ENCODE measurements around the gene PAK1.

The PAK1 gene

DNA sequence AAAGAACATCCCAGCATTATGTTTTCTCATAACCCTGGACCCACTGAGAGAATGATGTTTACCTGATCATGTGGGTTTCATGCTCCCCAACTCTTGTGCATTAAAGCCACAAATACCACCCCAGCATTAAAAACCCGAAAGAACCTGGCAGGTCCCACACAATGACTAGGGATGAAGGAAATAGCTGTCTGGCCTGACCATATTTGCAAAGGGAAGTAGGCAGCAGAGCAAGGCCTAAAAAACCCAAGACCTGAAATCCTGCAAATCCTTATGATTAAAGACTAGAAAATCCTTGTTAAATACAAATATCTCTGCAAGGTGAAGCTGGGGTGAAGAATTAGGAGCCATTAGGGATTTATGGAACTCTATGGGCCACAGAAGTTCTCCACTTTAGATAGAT lies 23.7 kb downstream of the PAK1 start:
- TF ChIP-seq, protein P1, sequence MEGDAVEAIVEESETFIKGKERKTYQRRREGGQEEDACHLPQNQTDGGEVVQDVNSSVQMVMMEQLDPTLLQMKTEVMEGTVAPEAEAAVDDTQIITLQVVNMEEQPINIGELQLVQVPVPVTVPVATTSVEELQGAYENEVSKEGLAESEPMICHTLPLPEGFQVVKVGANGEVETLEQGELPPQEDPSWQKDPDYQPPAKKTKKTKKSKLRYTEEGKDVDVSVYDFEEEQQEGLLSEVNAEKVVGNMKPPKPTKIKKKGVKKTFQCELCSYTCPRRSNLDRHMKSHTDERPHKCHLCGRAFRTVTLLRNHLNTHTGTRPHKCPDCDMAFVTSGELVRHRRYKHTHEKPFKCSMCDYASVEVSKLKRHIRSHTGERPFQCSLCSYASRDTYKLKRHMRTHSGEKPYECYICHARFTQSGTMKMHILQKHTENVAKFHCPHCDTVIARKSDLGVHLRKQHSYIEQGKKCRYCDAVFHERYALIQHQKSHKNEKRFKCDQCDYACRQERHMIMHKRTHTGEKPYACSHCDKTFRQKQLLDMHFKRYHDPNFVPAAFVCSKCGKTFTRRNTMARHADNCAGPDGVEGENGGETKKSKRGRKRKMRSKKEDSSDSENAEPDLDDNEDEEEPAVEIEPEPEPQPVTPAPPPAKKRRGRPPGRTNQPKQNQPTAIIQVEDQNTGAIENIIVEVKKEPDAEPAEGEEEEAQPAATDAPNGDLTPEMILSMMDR (IDR thresholded peaks at IDR 0.05; ENCODE audit: borderline replicate concordance, insufficient read depth, low read depth, low read length), result no peak
- H3K4me3 ChIP-seq (ENCODE audit: low read depth, low read length), result no peak overlapping the region

DNA sequence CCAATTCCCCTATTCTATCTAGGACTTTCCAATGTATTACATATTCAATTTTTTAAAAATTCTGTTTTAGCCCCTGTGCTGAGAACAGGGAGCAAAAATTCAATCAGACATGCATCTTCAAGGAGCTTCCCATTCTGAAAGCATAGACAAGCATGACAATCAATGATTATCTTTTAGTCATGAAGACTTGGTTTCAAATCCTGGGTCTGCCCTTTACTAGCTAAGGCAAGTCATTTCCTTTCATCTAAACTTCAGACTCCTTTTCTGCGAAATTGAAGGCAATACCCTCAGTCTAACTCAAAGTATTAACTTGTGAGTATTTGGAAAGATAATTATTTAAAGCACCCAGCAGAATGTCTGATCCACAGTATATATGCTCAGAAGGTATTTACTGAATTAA lies 24.1 kb downstream of the PAK1 start:
- TF ChIP-seq, protein P1 (IDR thresholded peaks at IDR 0.05; ENCODE audit: borderline replicate concordance, insufficient read depth, low read depth, low read length), result no peak
- no peak overlapping the region for H3K4me3 ChIP-seq (ENCODE audit: low read depth, low read length)

DNA sequence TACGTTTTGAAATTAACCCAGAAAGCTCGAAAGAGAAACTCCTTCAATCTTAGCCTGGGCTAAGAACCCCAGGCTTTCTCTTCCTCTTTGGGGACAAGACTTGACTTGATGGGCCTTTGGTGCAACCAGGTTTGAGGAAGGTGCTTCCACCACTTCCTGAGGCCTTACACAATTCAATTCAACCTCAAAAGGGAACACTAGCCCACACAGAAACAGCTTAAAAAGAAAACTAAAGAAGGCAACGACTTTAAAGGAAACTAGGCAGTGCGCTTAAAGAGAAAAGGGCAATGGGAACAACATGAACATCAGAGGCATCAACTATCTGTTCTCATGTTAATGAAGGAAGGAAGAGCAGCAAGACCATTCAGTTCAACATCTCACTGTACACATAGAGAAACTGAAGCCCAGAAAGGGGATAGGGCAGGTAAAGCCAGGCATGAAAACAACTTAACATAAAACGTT lies 24.8 kb downstream of the PAK1 start:
- TF ChIP-seq, protein P1 (IDR thresholded peaks at IDR 0.05; ENCODE audit: borderline replicate concordance, insufficient read depth, low read depth, low read length), result no peak
- H3K4me3 ChIP-seq (ENCODE audit: low read depth, low read length), result no peak overlapping the region

DNA sequence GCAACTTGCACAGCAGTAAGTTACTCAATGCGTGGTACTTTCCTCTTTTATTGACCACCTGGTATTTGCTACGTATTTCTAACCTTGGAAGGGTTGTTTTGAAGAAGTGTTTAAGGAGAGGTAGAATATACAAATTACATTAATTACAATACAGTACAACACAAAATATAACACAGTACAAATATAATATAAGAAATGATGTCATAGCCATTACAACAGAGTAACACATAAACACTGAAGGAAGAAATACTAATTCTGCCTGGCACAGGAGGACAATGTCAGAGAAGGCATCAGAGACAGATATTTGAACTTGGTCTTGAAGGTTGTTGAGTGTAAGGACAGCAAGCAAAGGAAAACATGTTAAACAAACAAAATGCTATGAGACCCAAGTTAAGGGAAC lies 25.6 kb downstream of the PAK1 start:
- H3K4me3 ChIP-seq (ENCODE audit: low read depth, low read length), result no peak overlapping the region
- TF ChIP-seq, protein P1 (IDR thresholded peaks at IDR 0.05; ENCODE audit: borderline replicate concordance, insufficient read depth, low read depth, low read length), result no peak

DNA sequence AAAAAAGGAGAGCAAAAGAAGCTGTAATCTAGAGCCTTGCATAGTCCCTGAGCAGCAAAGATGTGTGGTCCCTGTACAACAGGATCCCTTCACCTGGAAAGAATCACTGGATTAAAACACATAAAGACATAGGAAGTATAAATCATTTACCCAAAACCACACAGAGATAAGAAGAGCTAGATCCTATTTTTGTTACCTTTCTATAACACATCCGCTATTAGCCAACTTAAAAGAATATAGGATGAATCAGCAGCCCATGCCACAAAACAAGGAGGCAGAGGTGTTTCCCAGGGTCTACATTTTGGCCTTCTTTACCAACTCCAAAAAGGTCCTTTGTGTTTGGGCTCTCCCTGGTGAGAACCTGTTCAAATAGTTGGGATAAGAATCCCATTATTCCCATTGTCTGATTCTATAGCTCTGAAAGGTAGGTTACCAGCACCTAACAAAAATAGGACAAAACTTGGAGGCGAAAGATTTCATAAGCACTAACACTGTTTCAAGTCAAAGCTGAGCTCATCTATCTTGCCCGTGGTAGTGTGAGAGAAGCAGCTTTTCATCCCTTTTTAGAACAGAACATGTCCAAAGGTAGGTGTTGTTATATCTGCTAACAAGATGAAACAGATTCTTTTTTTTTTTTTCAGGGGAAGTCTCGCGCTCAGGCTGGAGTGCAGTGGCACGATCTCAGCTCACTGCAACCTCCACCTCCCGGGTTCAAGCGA lies 26.8 kb downstream of the PAK1 start:
- no peak overlapping the region for H3K4me3 ChIP-seq (ENCODE audit: low read depth, low read length)
- TF ChIP-seq, protein P1 (IDR thresholded peaks at IDR 0.05; ENCODE audit: borderline replicate concordance, insufficient read depth, low read depth, low read length), result no peak

DNA sequence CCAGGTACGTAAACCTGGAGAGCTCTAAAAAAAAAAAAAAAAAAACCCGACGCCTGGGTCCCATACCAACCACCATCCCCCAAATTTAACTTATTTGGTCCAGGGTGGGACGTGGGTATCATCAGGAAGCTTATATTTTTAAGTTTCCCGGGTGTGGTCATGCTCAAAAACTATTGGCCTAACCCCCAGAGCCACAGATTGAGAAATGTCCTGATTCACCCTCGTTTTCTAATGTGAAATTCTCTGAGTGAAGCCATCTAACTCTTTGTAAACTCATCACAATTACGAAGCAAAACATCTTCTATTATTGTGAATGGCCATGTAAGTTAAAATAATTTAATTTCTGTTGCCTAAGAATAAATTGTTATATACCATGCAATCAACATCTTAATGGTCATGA lies 29.6 kb downstream of the PAK1 start:
- H3K4me3 ChIP-seq (ENCODE audit: low read depth, low read length), result no peak overlapping the region
- TF ChIP-seq, protein P1 (IDR thresholded peaks at IDR 0.05; ENCODE audit: borderline replicate concordance, insufficient read depth, low read depth, low read length), result no peak

DNA sequence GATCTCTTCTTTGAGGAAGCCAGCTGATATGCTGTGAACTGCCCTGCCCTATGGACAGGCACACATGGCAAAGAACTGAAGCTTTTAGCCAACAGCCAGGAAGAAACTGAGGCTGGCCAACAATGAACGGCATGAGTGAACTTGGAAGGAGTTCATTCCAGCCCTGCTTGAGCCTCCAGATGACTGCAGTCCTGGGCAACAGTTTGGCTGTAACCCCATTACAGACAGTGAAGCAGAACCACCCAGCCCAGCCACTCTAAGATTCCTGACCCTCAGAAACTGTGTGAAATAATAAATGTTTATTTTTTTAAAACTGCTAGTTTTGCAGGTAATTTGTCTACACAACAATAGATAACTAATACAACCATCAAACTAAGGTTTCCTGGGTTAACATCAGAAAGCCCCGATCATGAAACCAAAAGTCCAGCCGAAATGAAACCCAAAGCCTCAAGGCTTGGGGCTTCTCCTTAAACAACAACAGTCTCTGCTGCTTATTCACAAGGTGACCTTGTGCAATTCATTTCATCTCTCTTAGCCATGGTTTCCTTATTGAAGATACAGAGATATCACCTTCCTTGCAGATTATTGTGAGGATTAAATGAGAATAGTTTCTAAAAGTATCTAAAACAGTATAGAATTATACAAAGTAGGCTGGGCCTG lies 31.4 kb downstream of the PAK1 start:
- H3K4me3 ChIP-seq (ENCODE audit: low read depth, low read length), result no peak overlapping the region
- TF ChIP-seq, protein P1 (IDR thresholded peaks at IDR 0.05; ENCODE audit: borderline replicate concordance, insufficient read depth, low read depth, low read length), result no peak
